OCI-LY7 (cell line): ENCODE data around the gene CIROP. TPM values are rescaled to one million over a fixed set of nuclear protein-coding genes. Genes with fewer than 3 reads are reported as not detected.

Experiments used
- BruUV-seq: library from RNA; stranded (reverse); fragments of 400-500 nt; replicated peaks from 2 replicates; lab custom pipeline; 2021; lab: Mats Ljungman, UMichigan
- CTCF ChIA-PET: fragments of 300-600 bp; sonication (Branson Sonifier 250); formaldehyde crosslinking; loops from one replicate; lab custom pipeline; 2022; ENCODE audit warnings: antibody characterized with exemption; ENCODE audit not compliant: unreplicated experiment; lab: Charles Lee
- POLR2A ChIA-PET: fragments of 300-600 bp; sonication (Branson Sonifier 250); formaldehyde crosslinking; loops from one replicate; lab custom pipeline; 2022; ENCODE audit warnings: antibody characterized with exemption; lab: Charles Lee
- DNase-seq: peaks from one replicate; pipeline ENCODE4 v3.0.0-alpha.2; 2015; ENCODE audit warnings: low spot score
- H2AFZ ChIP-seq: fragments of 200-600 bp; sonication (generic), shearing (Covaris generic); 2 replicates; pipeline ENCODE4 v1.6.1; 2014; ENCODE audit warnings: mild to moderate bottlenecking, antibody characterized with exemption, low read length, moderate library complexity
- H3K27ac ChIP-seq: fragments of 200-600 bp; sonication (generic); 2 replicates; pipeline ENCODE4 v1.5.1; 2014; ENCODE audit warnings: mixed run types, low read depth, mild to moderate bottlenecking, moderate library complexity, low read length, inconsistent platforms; ENCODE audit not compliant: poor library complexity, severe bottlenecking
- H3K36me3 ChIP-seq: fragments of 200-600 bp; sonication (generic); 2 replicates; pipeline ENCODE4 v1.6.1; 2014; ENCODE audit warnings: mild to moderate bottlenecking, antibody characterized with exemption, low read length, moderate library complexity, mixed read lengths; ENCODE audit not compliant: insufficient read depth
- H3K4me1 ChIP-seq: fragments of 200-600 bp; sonication (generic); 2 replicates; pipeline ENCODE4 v1.5.1; 2014; ENCODE audit warnings: mild to moderate bottlenecking, low read length; ENCODE audit not compliant: insufficient read depth, poor library complexity, severe bottlenecking
- H3K4me2 ChIP-seq: fragments of 200-600 bp; sonication (generic); 2 replicates; pipeline ENCODE4 v1.6.1; 2014; ENCODE audit warnings: mild to moderate bottlenecking, low read length
- H3K4me3 ChIP-seq: fragments of 200-600 bp; sonication (generic); 2 replicates; pipeline ENCODE4 v1.5.1; 2014; ENCODE audit warnings: mild to moderate bottlenecking, low read depth, low read length; ENCODE audit not compliant: poor library complexity, severe bottlenecking
- H3K79me2 ChIP-seq: fragments of 200-600 bp; sonication (generic); 2 replicates; pipeline ENCODE4 v1.6.1; 2016; ENCODE audit warnings: low read depth, mild to moderate bottlenecking, low read length, moderate library complexity, mixed read lengths; ENCODE audit not compliant: insufficient read depth
- H3K9me2 ChIP-seq: fragments of 200-600 bp; sonication (generic); 2 replicates; pipeline ENCODE4 v1.6.1; 2016; ENCODE audit warnings: mild to moderate bottlenecking, low read length, mixed read lengths; ENCODE audit not compliant: insufficient read depth
- H3K9me3 ChIP-seq: fragments of 200-600 bp; sonication (generic); 2 replicates; pipeline ENCODE4 v1.6.1; 2014; ENCODE audit warnings: mild to moderate bottlenecking, mixed run types, low read length, mixed read lengths
- H4K20me1 ChIP-seq: fragments of 200-600 bp; sonication (generic); 2 replicates; pipeline ENCODE4 v1.6.1; 2014; ENCODE audit warnings: mild to moderate bottlenecking, antibody characterized with exemption, low read length, moderate library complexity, mixed read lengths; ENCODE audit not compliant: insufficient read depth
- CTCF ChIP-seq: fragments of 200-600 bp; sonication (generic); conservative IDR thresholded peaks from 2 replicates; pipeline ENCODE4 v1.5.1; 2014; ENCODE audit warnings: mild to moderate bottlenecking, antibody characterized with exemption, low read length, moderate library complexity, mixed read lengths
- EZH2phosphoT487 ChIP-seq: fragments of 200-600 bp; sonication (generic); IDR thresholded peaks from 2 replicates; pipeline ENCODE4 v1.6.1; 2018; ENCODE audit warnings: low read depth, borderline replicate concordance, mild to moderate bottlenecking, mixed run types, antibody characterized with exemption, low read length, moderate library complexity, mixed read lengths
- intact Hi-C: fragments of 100-400 bp; cut with micrococcal nuclease; formaldehyde crosslinking; loops from one replicate; pipeline ENCODE4 v1.10.0; 2022; ENCODE audit not compliant: unreplicated experiment
- total RNA-seq, 2 experiments: library from RNA; depleted of rRNA in 1 of 2; stranded (reverse); fragments of >200 nt in 1 of 2; shearing (Covaris generic) in 1 of 2; gene quantifications; 2 replicates each; pipeline ENCODE4 v1.2.3, GENCODE V29; 2014 to 2022

CIROP gene
- total RNA-seq, 2 experiments from 2014 or later = not detected

- Histone ChIP-seq H3K4me3 (no peak overlapping the region), H4K20me1 (peaks cover 4% of the 10 kb centered on the region; the same call in 1 of the 2 replicates), H3K36me3 (peaks cover 24% of the 10 kb centered on the region), H3K4me2 (no peak overlapping the region), H2AFZ (no peak overlapping the region), H3K9me2 (no peaks in the 10 kb centered on the region), H3K4me1 (peaks cover 11% of the 10 kb centered on the region), H3K27ac (no peak overlapping the region), H3K9me3 (no peaks in the 10 kb centered on the region), H3K79me2 (peaks cover 15% of the 10 kb centered on the region)
- DNase-seq = no peak
- intact Hi-C loops = no loop called here
- ChIA-PET POLR2A (interaction anchor here (0.5 kb wide), 1 partner anchor 10 kb away, joined by 4 read pairs; no protein-coding TSS in a partner anchor), CTCF (no interaction called here)
- no TSS peak for BruUV-seq
- TF ChIP-seq CTCF (no peak), EZH2phosphoT487 (no peak)
These were observed 3.4 kb downstream of the CIROP start for GRCh38 chr14:23101213-23101970.

- Histone ChIP-seq H3K9me2 (no peaks in the 10 kb centered on the region), H3K9me3 (no peaks in the 10 kb centered on the region), H4K20me1 (peaks cover 4% of the 10 kb centered on the region; the same call in 1 of the 2 replicates), H3K4me1 (peaks cover 12% of the 10 kb centered on the region), H3K36me3 (peaks cover 24% of the 10 kb centered on the region), H2AFZ (no peak overlapping the region), H3K27ac (no peak overlapping the region), H3K4me2 (no peak overlapping the region), H3K79me2 (peaks cover 27% of the 10 kb centered on the region), H3K4me3 (no peak overlapping the region)
- TF ChIP-seq CTCF (no peak), EZH2phosphoT487 (no peak)
- no TSS peak for BruUV-seq
- POLR2A ChIA-PET = interaction anchor here (0.7 to 1.0 kb wide), 3 partner anchors 17 to 473 kb away, joined by 3 to 5 read pairs (median 4); no protein-coding TSS in a partner anchor
- CTCF ChIA-PET = no interaction called here
- intact Hi-C loops = no loop called here
- DNase-seq = no peak
These were observed 5.5 kb downstream of the CIROP start for GRCh38 chr14:23099212-23099861.

GRCh38 chr14:23097786-23098185, 7.0 kb downstream of the CIROP start:
- ChIA-PET POLR2A (no interaction called here), CTCF (no interaction called here)
- intact Hi-C loops = no loop called here
- Histone ChIP-seq H3K79me2 (peaks cover 42% of the 10 kb centered on the region), H2AFZ (no peak overlapping the region), H3K27ac (no peak overlapping the region), H4K20me1 (peaks cover 20% of the 10 kb centered on the region), H3K9me2 (no peaks in the 10 kb centered on the region), H3K4me2 (no peak overlapping the region), H3K4me1 (peaks cover 23% of the 10 kb centered on the region), H3K4me3 (no peak overlapping the region), H3K9me3 (no peaks in the 10 kb centered on the region), H3K36me3 (peaks cover 34% of the 10 kb centered on the region)
- no TSS peak for BruUV-seq
- no peak for DNase-seq
- no peak for TF ChIP-seq CTCF
- no peak for TF ChIP-seq EZH2phosphoT487
